Measurements from ENCODE around the gene KCTD1. TPM values are rescaled to one million over a fixed set of nuclear protein-coding genes. Genes with fewer than 3 reads are reported as not detected.

The KCTD1 gene
- polyA plus RNA-seq, 3 donors, result 0.40 TPM; not detected in 2

GRCh38 chr18:26536032-26536431, 12.3 kb downstream of the KCTD1 start:
- Histone ChIP-seq H3K9me3 (replicated peaks in 1 of 2; ENCODE audit: control insufficient read depth in 1 of 2, insufficient read depth in 1 of 2, low read length in 2 of 2) (no peaks in the 10 kb centered on the region), H3K4me2 (replicated peaks; ENCODE audit: extremely low read depth, low read length, poor library complexity, severe bottlenecking) (no peak overlapping the region), H2AFZ (ENCODE audit: insufficient read depth, low read depth, low read length, poor library complexity, severe bottlenecking) (no peak overlapping the region), H3K4me3 (replicated peaks in 1 of 3; ENCODE audit: low read depth in 2 of 3, low read length in 3 of 3) (no peak overlapping the region), H4K20me1 (ENCODE audit: insufficient read depth, low read length) (no peaks in the 10 kb centered on the region), H3K27ac (ENCODE audit: low read depth in 1 of 2, low read length in 2 of 2) (no peak overlapping the region), H3K36me3 (replicated peaks in 1 of 2; ENCODE audit: control insufficient read depth in 1 of 2, insufficient read depth in 2 of 2, low read length in 2 of 2) (no peaks in the 10 kb centered on the region), H3K79me2 (ENCODE audit: insufficient read depth, low read length) (no peaks in the 10 kb centered on the region), H3K9ac (ENCODE audit: insufficient read depth, low read length, poor library complexity, severe bottlenecking) (no peak overlapping the region), H3K27me3 (ENCODE audit: control insufficient read depth in 2 of 2, insufficient read depth in 2 of 2, low read length in 2 of 2) (no peaks in the 10 kb centered on the region), H3K4me1 (ENCODE audit: control insufficient read depth in 1 of 2, insufficient read depth in 2 of 2, low read length in 2 of 2) (no peaks in the 10 kb centered on the region)
- no CpG with 5 or more reads among the region's 1 CpG for WGBS (ENCODE audit: insufficient coverage)
- Mint-ChIP-seq H3K36me3 (no peaks in the 10 kb centered on the region), H3K27ac (no peak overlapping the region), H3K27me3 (ENCODE audit: low read depth in 3 of 3) (peaks cover 0 to 1% (median 1%) of the 10 kb centered on the region in 3 donors), H3K4me3 (no peak overlapping the region), H3K4me1 (no peaks in the 10 kb centered on the region), H3K9me3 (no peaks in the 10 kb centered on the region)
- intact Hi-C loops (cut with micrococcal nuclease), result no loop called here
- TF ChIP-seq CTCF (IDR thresholded peaks at IDR 0.05), result no peak
- no peak for DNase-seq

GRCh38 chr18:26535630-26536029, 12.7 kb downstream of the KCTD1 start:
- H3K4me2 ChIP-seq (replicated peaks; ENCODE audit: extremely low read depth, low read length, poor library complexity, severe bottlenecking), result no peak overlapping the region
- Mint-ChIP-seq H3K4me1 (no peaks in the 10 kb centered on the region), H3K9me3 (no peaks in the 10 kb centered on the region), H3K36me3 (no peaks in the 10 kb centered on the region), H3K27ac (no peak overlapping the region), H3K27me3 (ENCODE audit: low read depth in 3 of 3) (peaks cover 0 to 1% (median 0%) of the 10 kb centered on the region in 3 donors), H3K4me3 (no peak overlapping the region)
- H4K20me1 ChIP-seq (ENCODE audit: insufficient read depth, low read length), result no peaks in the 10 kb centered on the region
- no peaks in the 10 kb centered on the region for H3K27me3 ChIP-seq (ENCODE audit: control insufficient read depth in 2 of 2, insufficient read depth in 2 of 2, low read length in 2 of 2)
- no peak overlapping the region for H2AFZ ChIP-seq (ENCODE audit: insufficient read depth, low read depth, low read length, poor library complexity, severe bottlenecking)
- DNase-seq, result no peak
- no peaks in the 10 kb centered on the region for H3K36me3 ChIP-seq (replicated peaks in 1 of 2; ENCODE audit: control insufficient read depth in 1 of 2, insufficient read depth in 2 of 2, low read length in 2 of 2)
- no peak overlapping the region for H3K9ac ChIP-seq (ENCODE audit: insufficient read depth, low read length, poor library complexity, severe bottlenecking)
- H3K27ac ChIP-seq (ENCODE audit: low read depth in 1 of 2, low read length in 2 of 2), result no peak overlapping the region
- intact Hi-C loops (cut with micrococcal nuclease), result no loop called here
- TF ChIP-seq CTCF (IDR thresholded peaks at IDR 0.05), result no peak
- H3K4me3 ChIP-seq (replicated peaks in 1 of 3; ENCODE audit: low read depth in 2 of 3, low read length in 3 of 3), result no peak overlapping the region
- no peaks in the 10 kb centered on the region for H3K4me1 ChIP-seq (ENCODE audit: control insufficient read depth in 1 of 2, insufficient read depth in 2 of 2, low read length in 2 of 2)
- H3K9me3 ChIP-seq (replicated peaks in 1 of 2; ENCODE audit: control insufficient read depth in 1 of 2, insufficient read depth in 1 of 2, low read length in 2 of 2), result no peaks in the 10 kb centered on the region
- H3K79me2 ChIP-seq (ENCODE audit: insufficient read depth, low read length), result no peaks in the 10 kb centered on the region

Measured in CD14-positive monocyte (primary cell).